Mucosa of descending colon (tissue), 3 donors: ENCODE measurements around the gene HGD. TPM values are rescaled to one million over a fixed set of nuclear protein-coding genes. Genes with fewer than 3 reads are reported as not detected.

Experiments
- ATAC-seq: fragments of 200-7000 bp; cut with Tn5 transposase; one replicate; pipeline ENCODE4 v1.9.1; 2020; ENCODE audit warnings: mild to moderate bottlenecking, moderate library complexity
- DNase-seq, 3 donors: peaks; one replicate each; pipeline ENCODE4 v3.0.0-alpha.2; 2020
- H3K36me3 ChIP-seq: fragments of 200-600 bp; one replicate; pipeline ENCODE4 v1.8.0; 2021; ENCODE audit warnings: low read depth, mild to moderate bottlenecking
- H3K4me1 ChIP-seq: fragments of 200-600 bp; one replicate; pipeline ENCODE4 v1.8.0; 2021; ENCODE audit warnings: low read depth, mild to moderate bottlenecking
- H3K4me3 ChIP-seq: fragments of 200-600 bp; one replicate; pipeline ENCODE4 v1.8.0; 2021; ENCODE audit warnings: mild to moderate bottlenecking
- H3K9me3 ChIP-seq: fragments of 200-600 bp; one replicate; pipeline ENCODE4 v1.8.0; 2021; ENCODE audit warnings: mild to moderate bottlenecking
- CTCF ChIP-seq: fragments of 200-600 bp; IDR thresholded peaks from one replicate; pipeline ENCODE4 v1.8.0; 2022; ENCODE audit warnings: antibody characterized with exemption, mild to moderate bottlenecking
- intact Hi-C, 2 donors: fragments of 100-400 bp; cut with DNase I in 1 of 2; cut with micrococcal nuclease in 1 of 2; formaldehyde crosslinking; loops; one replicate each; pipeline versions ENCODE4 v1.11.0 to v1.11.1; 2022; cut with DNase I, micrococcal nuclease
- total RNA-seq, 3 donors: library from RNA; stranded (reverse); fragmentation: NEBNext Ultra II Directional in 2 of 3; extraction: Animal tissue kit (Norgen Biotek cat#: 25700) in 2 of 3; gene quantifications; one replicate each; pipeline versions ENCODE4 v1.2.1 to v1.2.4, GENCODE V29; 2021 to 2023
- donor health status: DM: no; HTN: no; CAD: no; lungs with moderate emphysema.
- donor health status: DM: no; HTN: no; CAD: no.
- donor health status: DM: no; HTN: yes; CAD: no.

HGD gene
- total RNA-seq, 3 donors from 2014 or later: 15.7 to 53.3 (median 46.0) TPM

GRCh38 chr3:120652281-120652680 lies 29.8 kb downstream of the HGD start:
- ATAC-seq (no peak), DNase-seq (no peak)
- no peaks in the 10 kb centered on the region for H3K4me1 ChIP-seq
- H3K9me3 ChIP-seq: no peaks in the 10 kb centered on the region
- H3K4me3 ChIP-seq: no peak overlapping the region
- intact Hi-C loops: no loop called here
- TF ChIP-seq CTCF: no peak
- H3K36me3 ChIP-seq: no peaks in the 10 kb centered on the region

GRCh38 chr3:120650311-120650710 lies 31.7 kb downstream of the HGD start:
- Histone ChIP-seq H3K4me1 (no peaks in the 10 kb centered on the region), H3K4me3 (no peak overlapping the region), H3K36me3 (no peaks in the 10 kb centered on the region), H3K9me3 (no peaks in the 10 kb centered on the region)
- intact Hi-C loops: no loop called here
- ATAC-seq (no peak), DNase-seq (no peak)
- no peak for TF ChIP-seq CTCF

GRCh38 chr3:120649830-120650233 lies 32.2 kb downstream of the HGD start:
- no peak for TF ChIP-seq CTCF
- ATAC-seq: no peak
- intact Hi-C loops: no loop called here
- DNase-seq: no peak
- Histone ChIP-seq H3K4me1 (no peaks in the 10 kb centered on the region), H3K4me3 (no peak overlapping the region), H3K36me3 (no peaks in the 10 kb centered on the region), H3K9me3 (no peaks in the 10 kb centered on the region)

- Histone ChIP-seq H3K4me1 (no peaks in the 10 kb centered on the region), H3K9me3 (no peaks in the 10 kb centered on the region), H3K4me3 (no peak overlapping the region), H3K36me3 (no peaks in the 10 kb centered on the region)
- no peak for TF ChIP-seq CTCF
- intact Hi-C loops: no loop called here
- DNase-seq (no peak), ATAC-seq (no peak)
Observed at GRCh38 chr3:120648290-120648689, 33.7 kb downstream of the HGD start.

DNA sequence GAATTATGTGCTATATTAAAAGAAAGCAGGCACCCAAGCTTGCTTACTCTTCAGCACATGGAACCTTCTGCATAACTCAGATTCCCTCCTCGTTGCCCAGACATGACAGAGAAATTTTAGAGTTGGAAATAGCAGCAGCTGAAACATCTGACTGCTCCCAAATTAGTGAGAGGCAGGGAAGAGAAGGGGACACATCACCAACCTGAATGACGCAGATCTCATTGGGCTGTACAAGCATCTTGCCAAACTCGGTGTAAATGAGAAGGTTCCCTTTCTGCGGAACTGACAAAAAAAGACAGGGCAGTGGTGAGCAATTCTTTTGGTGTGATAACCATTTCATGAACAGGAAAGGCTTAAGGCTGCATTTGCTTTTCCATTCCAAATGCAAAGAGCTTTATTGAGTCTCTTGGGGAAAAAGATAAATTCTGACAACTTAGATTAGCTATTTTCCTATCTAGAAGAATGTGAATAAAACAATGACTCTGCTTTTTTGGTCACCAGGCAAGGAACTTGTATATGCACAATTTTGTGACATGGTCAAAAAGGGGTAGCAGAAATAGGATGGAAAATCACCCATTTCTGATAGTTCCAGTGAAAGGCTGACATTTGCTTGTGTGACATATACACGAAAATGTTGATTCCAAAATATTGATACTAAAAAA lies 35.1 kb downstream of the HGD start:
- ATAC-seq (no peak), DNase-seq (no peak)
- intact Hi-C loops: no loop called here
- TF ChIP-seq CTCF: no peak
- H3K9me3 ChIP-seq: no peaks in the 10 kb centered on the region
- H3K36me3 ChIP-seq: no peaks in the 10 kb centered on the region
- H3K4me3 ChIP-seq: no peak overlapping the region
- H3K4me1 ChIP-seq: no peaks in the 10 kb centered on the region
